Right atrium auricular region (tissue), 2 donors: ENCODE measurements around the gene MYH13. TPM values are rescaled to one million over a fixed set of nuclear protein-coding genes. Genes with fewer than 3 reads are reported as not detected.

Source experiments
- DNase-seq: peaks from one replicate; pipeline ENCODE4 v3.0.0-alpha.2; 2019; ENCODE audit warnings: low spot score
- H3K27ac ChIP-seq, 2 donors: fragments of 200-600 bp; sonication (generic); 1 replicate in 1 of 2; 2 replicates in 1 of 2; pipeline ENCODE4 v1.5.1; 2016 to 2019
- H3K27me3 ChIP-seq, 2 donors: fragments of 200-600 bp; sonication (generic); one replicate each; pipeline versions ENCODE4 v1.5.1 to v1.6.0; 2017 to 2019
- H3K36me3 ChIP-seq: fragments of 200-600 bp; sonication (generic); one replicate; pipeline ENCODE4 v1.5.1; 2016
- H3K4me1 ChIP-seq, 2 donors: fragments of 200-600 bp; sonication (generic); one replicate each; pipeline versions ENCODE4 v1.5.1 to v1.6.0; 2017 to 2019
- H3K4me3 ChIP-seq, 2 donors: fragments of 200-600 bp; sonication (generic); 1 replicate in 1 of 2; 2 replicates in 1 of 2; pipeline ENCODE4 v1.5.1; 2017 to 2019; ENCODE audit warnings: mild to moderate bottlenecking in 1 of 2, moderate library complexity in 1 of 2
- H3K9me3 ChIP-seq, 2 donors: fragments of 200-600 bp; sonication (generic); one replicate each; pipeline ENCODE4 v1.5.1; 2019
- total RNA-seq, 2 donors: library from RNA; depleted of rRNA; stranded (reverse); fragments of >200 nt; gene quantifications; one replicate each; pipeline ENCODE4 v1.1.0, GENCODE V29; 2016
- TF ChIP-seq, protein P1 (sequence below), 2 donors: fragments of 200-600 bp; sonication (generic); IDR thresholded peaks; one replicate each; pipeline ENCODE4 v1.5.1; 2019; ENCODE audit warnings: antibody characterized with exemption in 2 of 2

Gene MYH13
- total RNA-seq, 2 donors from 2014 or later, result not detected

DNA sequence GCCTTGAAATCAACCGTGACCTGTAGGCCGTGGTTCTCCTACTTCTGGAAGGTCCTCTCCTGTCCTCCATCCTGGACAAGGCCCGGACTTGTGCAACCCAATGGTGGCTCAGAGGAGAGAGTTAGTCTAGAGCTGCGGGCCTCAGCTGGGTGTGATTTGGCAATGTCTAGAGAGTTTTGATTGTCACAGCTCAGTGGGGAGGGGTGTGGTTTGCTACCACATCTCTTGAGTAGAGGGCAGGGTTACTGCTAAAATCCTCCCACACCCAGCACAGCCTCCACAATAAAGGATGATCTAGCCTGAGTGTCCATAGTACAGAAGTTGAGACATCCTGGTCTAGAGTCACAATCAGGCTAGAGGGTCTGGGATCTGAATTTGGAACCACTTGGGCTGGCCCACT, 40.3 kb downstream of the MYH13 start:
- no peaks in the 10 kb centered on the region for H3K4me1 ChIP-seq
- TF ChIP-seq, protein P1, sequence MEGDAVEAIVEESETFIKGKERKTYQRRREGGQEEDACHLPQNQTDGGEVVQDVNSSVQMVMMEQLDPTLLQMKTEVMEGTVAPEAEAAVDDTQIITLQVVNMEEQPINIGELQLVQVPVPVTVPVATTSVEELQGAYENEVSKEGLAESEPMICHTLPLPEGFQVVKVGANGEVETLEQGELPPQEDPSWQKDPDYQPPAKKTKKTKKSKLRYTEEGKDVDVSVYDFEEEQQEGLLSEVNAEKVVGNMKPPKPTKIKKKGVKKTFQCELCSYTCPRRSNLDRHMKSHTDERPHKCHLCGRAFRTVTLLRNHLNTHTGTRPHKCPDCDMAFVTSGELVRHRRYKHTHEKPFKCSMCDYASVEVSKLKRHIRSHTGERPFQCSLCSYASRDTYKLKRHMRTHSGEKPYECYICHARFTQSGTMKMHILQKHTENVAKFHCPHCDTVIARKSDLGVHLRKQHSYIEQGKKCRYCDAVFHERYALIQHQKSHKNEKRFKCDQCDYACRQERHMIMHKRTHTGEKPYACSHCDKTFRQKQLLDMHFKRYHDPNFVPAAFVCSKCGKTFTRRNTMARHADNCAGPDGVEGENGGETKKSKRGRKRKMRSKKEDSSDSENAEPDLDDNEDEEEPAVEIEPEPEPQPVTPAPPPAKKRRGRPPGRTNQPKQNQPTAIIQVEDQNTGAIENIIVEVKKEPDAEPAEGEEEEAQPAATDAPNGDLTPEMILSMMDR (IDR thresholded peaks at IDR 0.05), result no peak
- H3K4me3 ChIP-seq, result no peak overlapping the region
- no peaks in the 10 kb centered on the region for H3K36me3 ChIP-seq
- no peaks in the 10 kb centered on the region for H3K27me3 ChIP-seq
- no peak overlapping the region for H3K27ac ChIP-seq
- H3K9me3 ChIP-seq, result no peaks in the 10 kb centered on the region
- no peak for DNase-seq

- H3K27me3 ChIP-seq, result no peaks in the 10 kb centered on the region
- H3K4me3 ChIP-seq, result no peak overlapping the region
- TF ChIP-seq, protein P1 (IDR thresholded peaks at IDR 0.05), result no peak
- H3K9me3 ChIP-seq, result no peaks in the 10 kb centered on the region
- H3K4me1 ChIP-seq, result no peaks in the 10 kb centered on the region
- H3K36me3 ChIP-seq, result no peaks in the 10 kb centered on the region
- no peak for DNase-seq
- H3K27ac ChIP-seq, result no peak overlapping the region
Measured at GRCh38 chr17:10328971-10329923, 43.6 kb downstream of the MYH13 start.

- TF ChIP-seq, protein P1 (IDR thresholded peaks at IDR 0.05), result no peak
- DNase-seq, result no peak
- H3K9me3 ChIP-seq, result no peaks in the 10 kb centered on the region
- no peaks in the 10 kb centered on the region for H3K27me3 ChIP-seq
- no peak overlapping the region for H3K4me3 ChIP-seq
- no peak overlapping the region for H3K27ac ChIP-seq
- no peaks in the 10 kb centered on the region for H3K4me1 ChIP-seq
- H3K36me3 ChIP-seq, result no peaks in the 10 kb centered on the region
Measured at GRCh38 chr17:10328206-10328605, 44.6 kb downstream of the MYH13 start.

DNA sequence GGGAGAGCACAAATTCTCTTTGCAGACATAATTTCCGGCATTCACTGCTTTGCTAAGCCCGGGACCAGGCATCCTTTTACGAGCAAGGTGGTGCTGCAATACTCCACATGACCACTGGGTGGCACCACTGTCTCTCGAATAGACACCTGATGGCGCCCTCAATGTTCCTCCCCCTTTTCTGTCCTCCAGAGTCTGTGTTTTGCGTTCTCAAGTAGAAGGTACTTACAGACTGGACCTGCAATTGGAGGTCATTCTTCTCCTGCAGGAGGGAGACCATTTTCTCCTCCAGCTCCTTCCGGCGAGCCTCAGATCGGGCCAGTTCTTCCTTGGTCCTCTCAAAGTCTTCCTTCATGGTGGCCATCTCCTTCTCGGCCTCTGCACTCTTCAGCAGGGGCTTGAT, 45.2 kb downstream of the MYH13 start:
- Histone ChIP-seq H3K4me1 (no peaks in the 10 kb centered on the region), H3K9me3 (no peaks in the 10 kb centered on the region), H3K27me3 (no peaks in the 10 kb centered on the region), H3K27ac (no peak overlapping the region), H3K4me3 (no peak overlapping the region), H3K36me3 (no peaks in the 10 kb centered on the region)
- peak; percentile 83 for DNase-seq
- TF ChIP-seq, protein P1 (IDR thresholded peaks at IDR 0.05), result peak; percentile 74 to 90

DNA sequence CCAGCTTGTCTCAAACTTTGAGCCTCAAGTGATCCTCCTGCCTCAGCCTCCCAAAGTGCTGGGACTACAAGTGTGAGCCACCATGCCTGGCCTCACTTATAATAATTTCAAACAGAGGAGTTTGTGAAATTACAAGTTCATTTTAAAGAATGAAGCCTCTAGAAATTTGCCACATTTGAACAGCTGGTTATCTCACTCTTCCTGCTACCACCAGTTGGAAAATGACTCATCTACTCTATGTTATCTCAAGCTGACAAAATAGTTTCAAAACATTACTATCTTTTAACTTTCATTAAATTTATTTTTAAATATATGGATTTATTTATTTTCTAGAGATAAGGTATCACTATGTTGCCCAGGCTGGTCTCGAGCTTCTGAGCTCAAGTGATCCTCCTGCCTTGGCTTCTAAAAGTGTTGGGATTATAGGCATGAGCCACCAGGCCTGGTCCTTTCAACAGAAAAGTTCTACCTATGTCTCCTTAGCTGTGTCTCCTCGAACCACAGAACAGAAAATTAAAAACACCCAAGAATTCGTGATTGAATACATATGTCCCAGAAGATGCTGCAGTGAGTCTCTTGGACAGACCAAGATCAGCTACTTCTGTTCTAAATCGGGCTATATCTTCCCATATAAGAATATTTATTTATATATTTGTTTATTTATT, 47.6 kb downstream of the MYH13 start:
- DNase-seq, result no peak

More for the DNA sequence above, 47.6 kb downstream of the MYH13 start:
- Histone ChIP-seq H3K27ac (no peak overlapping the region), H3K9me3 (no peaks in the 10 kb centered on the region), H3K4me3 (no peak overlapping the region), H3K4me1 (no peaks in the 10 kb centered on the region), H3K27me3 (no peaks in the 10 kb centered on the region), H3K36me3 (no peaks in the 10 kb centered on the region)
- TF ChIP-seq, protein P1 (IDR thresholded peaks at IDR 0.05), result no peak
